ENCODE results near the gene MAPKAP1.

Gene MAPKAP1

GRCh38 chr9:125687163-125687863 is 19.7 kb downstream of the MAPKAP1 start:
- no peak overlapping the region for H3K4me3 ChIP-seq (ENCODE audit: low read depth, low read length)
- no peak for TF ChIP-seq CTCF (IDR thresholded peaks at IDR 0.05; ENCODE audit: low read depth, low read length, missing control alignments)
- H3K27me3 ChIP-seq (replicated peaks): no peaks in the 10 kb centered on the region
- no peak for DNase-seq
- H3K36me3 ChIP-seq (replicated peaks): no peaks in the 10 kb centered on the region
- H3K27ac ChIP-seq: no peak overlapping the region
- in situ Hi-C loops (cut with HindIII; ENCODE audit: low pct_ligation_motif_present, low sequenced_read_pairs): no loop called here

- DNase-seq: no peak
- in situ Hi-C loops (cut with HindIII; ENCODE audit: low pct_ligation_motif_present, low sequenced_read_pairs): no loop called here
- Histone ChIP-seq H3K4me3 (ENCODE audit: low read depth, low read length) (no peak overlapping the region), H3K27me3 (replicated peaks) (no peaks in the 10 kb centered on the region), H3K36me3 (replicated peaks) (no peaks in the 10 kb centered on the region), H3K27ac (no peak overlapping the region)
- no peak for TF ChIP-seq CTCF (IDR thresholded peaks at IDR 0.05; ENCODE audit: low read depth, low read length, missing control alignments)
These were observed 21.8 kb downstream of the MAPKAP1 start for GRCh38 chr9:125685167-125685566.

GRCh38 chr9:125683486-125683885 is 23.5 kb downstream of the MAPKAP1 start:
- Histone ChIP-seq H3K4me3 (ENCODE audit: low read depth, low read length) (no peak overlapping the region), H3K27ac (peak overlapping the region; percentile 45), H3K36me3 (replicated peaks) (no peaks in the 10 kb centered on the region), H3K27me3 (replicated peaks) (no peaks in the 10 kb centered on the region)
- in situ Hi-C loops (cut with HindIII; ENCODE audit: low pct_ligation_motif_present, low sequenced_read_pairs): no loop called here
- no peak for TF ChIP-seq CTCF (IDR thresholded peaks at IDR 0.05; ENCODE audit: low read depth, low read length, missing control alignments)
- peak; percentile 74 for DNase-seq

GRCh38 chr9:125682340-125682739 is 24.7 kb downstream of the MAPKAP1 start:
- H3K36me3 ChIP-seq (replicated peaks): no peaks in the 10 kb centered on the region
- in situ Hi-C loops (cut with HindIII; ENCODE audit: low pct_ligation_motif_present, low sequenced_read_pairs): no loop called here

GRCh38 chr9:125681657-125682056 is 25.4 kb downstream of the MAPKAP1 start:
- Histone ChIP-seq H3K36me3 (replicated peaks) (no peaks in the 10 kb centered on the region), H3K27me3 (replicated peaks) (no peaks in the 10 kb centered on the region), H3K4me3 (ENCODE audit: low read depth, low read length) (no peak overlapping the region), H3K27ac (no peak overlapping the region)
- in situ Hi-C loops (cut with HindIII; ENCODE audit: low pct_ligation_motif_present, low sequenced_read_pairs): no loop called here
- no peak for TF ChIP-seq CTCF (IDR thresholded peaks at IDR 0.05; ENCODE audit: low read depth, low read length, missing control alignments)
- no peak for DNase-seq

More at GRCh38 chr9:125682340-125682739, 24.7 kb downstream of the MAPKAP1 start:
- no peak for TF ChIP-seq CTCF (IDR thresholded peaks at IDR 0.05; ENCODE audit: low read depth, low read length, missing control alignments)
- no peaks in the 10 kb centered on the region for H3K27me3 ChIP-seq (replicated peaks)
- no peak overlapping the region for H3K4me3 ChIP-seq (ENCODE audit: low read depth, low read length)
- H3K27ac ChIP-seq: no peak overlapping the region
- DNase-seq: no peak
